ENCODE results near the gene GREM1.

- TF ChIP-seq POLR2A (IDR thresholded peaks at IDR 0.05; ENCODE audit: low read length) (no peak), GATA1 (IDR thresholded peaks at IDR 0.05; ENCODE audit: low read depth, low read length) (no peak)
Measured at GRCh38 chr15:32718227-32718820, 520 bp downstream of the GREM1 start.
